H1 (cell line): Measurements from ENCODE around the gene CLCN5. TPM values are rescaled to one million over a fixed set of nuclear protein-coding genes. Genes with fewer than 3 reads are reported as not detected.

Source experiments
- CBX8 ChIP-seq: fragments of 300-800, 300-1000 bp; sonication (generic); IDR thresholded peaks from 2 replicates; pipeline ENCODE4 v1.7.1; 2016; ENCODE audit warnings: low read depth, low read length, borderline replicate concordance
- CEBPB ChIP-seq: IDR thresholded peaks from 2 replicates; pipeline ENCODE4 v1.6.1; 2012; ENCODE audit warnings: low read depth, low read length
- CHD1 ChIP-seq: IDR thresholded peaks from 2 replicates; pipeline ENCODE4 v1.6.1; 2012; ENCODE audit warnings: low read depth, low read length, improper control_type of control experiment
- GABPA ChIP-seq: IDR thresholded peaks from 2 replicates; pipeline ENCODE4 v1.6.1; 2011; ENCODE audit warnings: mild to moderate bottlenecking, low read length, moderate library complexity, borderline replicate concordance; ENCODE audit not compliant: insufficient read depth
- GTF2F1 ChIP-seq: IDR thresholded peaks from 2 replicates; pipeline ENCODE4 v1.6.1; 2012; ENCODE audit warnings: low read depth, low read length, improper control_type of control experiment, borderline replicate concordance
- HDAC2 ChIP-seq, 2 experiments: fragments of 300-600 bp in 1 of 2; sonication (generic) in 1 of 2; IDR thresholded peaks; 2 replicates each; pipeline ENCODE4 v1.6.1; 2011 to 2012; ENCODE audit warnings: low read depth in 2 of 2, low read length in 2 of 2, mild to moderate bottlenecking in 2 of 2, moderate library complexity in 2 of 2, borderline replicate concordance in 1 of 2, inconsistent platforms in 1 of 2
- HDAC6 ChIP-seq: IDR thresholded peaks from one replicate; pipeline ENCODE4 v1.7.1; 2012; ENCODE audit warnings: low read depth, mild to moderate bottlenecking, inconsistent platforms, low read length, moderate library complexity
- JUN ChIP-seq: IDR thresholded peaks from 2 replicates; pipeline ENCODE4 v1.6.1; 2011; ENCODE audit warnings: low read depth, mild to moderate bottlenecking, improper control_type of control experiment, low read length
- JUND ChIP-seq: IDR thresholded peaks from 2 replicates; pipeline ENCODE4 v1.6.1; 2011; ENCODE audit warnings: mild to moderate bottlenecking, improper control_type of control experiment, low read length
- KDM5A ChIP-seq: fragments of 200-600 bp; IDR thresholded peaks from 2 replicates; pipeline ENCODE4 v1.7.1; 2012; ENCODE audit warnings: mild to moderate bottlenecking, low read length, inconsistent platforms, mixed read lengths
- NRF1 ChIP-seq: IDR thresholded peaks from 2 replicates; pipeline ENCODE4 v1.6.1; 2011; ENCODE audit warnings: mild to moderate bottlenecking, low read depth, low read length, improper control_type of control experiment
- PHF8 ChIP-seq: fragments of 200-600 bp; sonication (generic); conservative IDR thresholded peaks from 2 replicates; pipeline ENCODE4 v1.7.1; 2012; ENCODE audit warnings: low read depth, mild to moderate bottlenecking, inconsistent platforms, low read length, moderate library complexity
- POLR2A ChIP-seq, 2 experiments: IDR thresholded peaks; 1 replicate in 1 of 2; 2 replicates in 1 of 2; pipeline ENCODE4 v1.6.1; 2011; ENCODE audit warnings: low read depth in 2 of 2, low read length in 2 of 2, mild to moderate bottlenecking in 2 of 2; ENCODE audit errors: control extremely low read depth in 1 of 2
- RAD21 ChIP-seq, 2 experiments: IDR thresholded peaks in 1 of 2; conservative IDR thresholded peaks in 1 of 2; 2 replicates each; pipeline ENCODE4 v1.6.1; 2011; ENCODE audit warnings: low read depth in 2 of 2, low read length in 2 of 2, improper control_type of control experiment in 1 of 2, inconsistent platforms in 1 of 2, mild to moderate bottlenecking in 1 of 2, moderate library complexity in 1 of 2
- RXRA ChIP-seq: IDR thresholded peaks from 2 replicates; pipeline ENCODE4 v1.6.1; 2011; ENCODE audit warnings: low read depth, mild to moderate bottlenecking, low read length, moderate library complexity; ENCODE audit not compliant: insufficient read depth
- SAP30 ChIP-seq: fragments of 300-600 bp; sonication (generic); IDR thresholded peaks from 2 replicates; pipeline ENCODE4 v1.7.1; 2012; ENCODE audit warnings: low read length, moderate library complexity, mild to moderate bottlenecking, inconsistent platforms; ENCODE audit not compliant: insufficient read depth, insufficient replicate concordance
- SIRT6 ChIP-seq: IDR thresholded peaks from one replicate; pipeline ENCODE4 v1.7.1; 2012; ENCODE audit warnings: low read length, inconsistent platforms
- SP4 ChIP-seq: IDR thresholded peaks from 2 replicates; pipeline ENCODE4 v1.6.1; 2012; ENCODE audit warnings: low read length, inconsistent platforms
- ZNF274 ChIP-seq: IDR thresholded peaks from 2 replicates; pipeline ENCODE4 v1.7.0; 2012; ENCODE audit warnings: low read length, borderline replicate concordance; ENCODE audit errors: extremely low read depth
- polyA plus RNA-seq, 7 experiments: library from polyadenylated mRNA; depleted of rRNA in 3 of 7; stranded (reverse) in 5 of 7; unstranded in 2 of 7; fragments of >200 nt in 5 of 7; fragments of 200-250 nt in 2 of 7; gene quantifications; 1 replicate in 5 of 7; 2 replicates in 1 of 7; 4 replicates in 1 of 7; pipeline versions ENCODE4 v1.2.1 to v1.2.3, GENCODE V29; 2011 to 2013; ENCODE audit warnings: missing spikeins in 2 of 7, mixed read lengths in 2 of 7
- total RNA-seq: library from RNA; stranded (reverse); fragmentation: NEBNext Ultra II Directional; extraction: Animal tissue kit (Norgen Biotek cat#: 25700); gene quantifications from 2 replicates; pipeline ENCODE4 v1.2.1, GENCODE V29; 2021
- TF ChIP-seq, protein P1 (sequence below): IDR thresholded peaks from 2 replicates; pipeline ENCODE4 v1.6.1; 2012; ENCODE audit warnings: low read length, inconsistent platforms
- TF ChIP-seq, protein P2 (sequence below): IDR thresholded peaks from 2 replicates; pipeline ENCODE4 v1.6.1; 2012; ENCODE audit warnings: inconsistent platforms

The CLCN5 gene
- total and polyA plus RNA-seq, 2 of the 8 experiments (the other 6 are each of a cell fraction or from before 2014, with no cell fraction given) = 4.2 to 9.7 TPM

DNA sequence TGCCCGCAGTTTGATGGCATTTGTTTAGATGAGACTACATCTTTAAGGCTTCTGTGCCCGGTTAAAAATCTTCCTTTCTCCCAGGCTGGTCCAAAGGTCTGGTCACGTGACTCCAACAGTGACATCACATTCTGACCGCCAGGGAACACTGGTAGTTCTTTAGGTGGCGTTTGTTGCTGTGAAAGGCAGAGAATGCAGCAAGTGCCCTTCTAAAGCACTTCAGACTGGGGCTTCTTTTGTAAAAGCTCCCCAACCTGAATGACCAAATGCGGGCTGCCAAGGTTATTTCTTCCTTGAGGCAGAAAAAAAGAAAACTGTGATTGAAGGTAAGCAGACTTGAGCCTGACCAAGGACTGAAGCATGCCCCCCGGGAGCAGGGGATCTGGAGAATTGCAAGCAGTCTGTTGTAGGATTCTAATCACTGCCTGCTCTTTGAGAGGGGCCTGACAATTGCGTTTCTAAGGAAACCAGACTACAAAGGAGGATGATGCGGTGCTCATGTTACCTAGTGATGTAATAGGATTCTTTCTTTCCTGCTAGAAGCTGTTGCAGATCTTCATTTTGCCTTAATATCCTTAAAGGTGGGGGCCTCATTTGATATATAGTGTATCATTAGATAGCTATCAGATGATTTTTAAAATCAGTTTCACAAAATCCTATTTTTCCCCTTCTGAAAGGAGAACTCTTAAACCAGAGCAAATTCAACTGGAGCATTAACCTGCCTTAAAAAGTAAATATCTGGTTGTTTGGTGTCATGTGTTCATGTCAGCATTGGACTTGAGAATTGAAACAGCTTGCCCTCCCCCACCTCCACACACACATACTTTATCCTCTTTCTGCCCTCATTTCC lies 145.3 kb downstream of the CLCN5 start (continued):
- TF ChIP-seq HDAC2 (IDR thresholded peaks at IDR 0.05; ENCODE audit: borderline replicate concordance in 1 of 2, low read depth in 2 of 2, low read length in 2 of 2) = no peak
- TF ChIP-seq RAD21 (IDR thresholded peaks at IDR 0.05 in 1 of 2, conservative IDR thresholded peaks at IDR 0.05 in 1 of 2; ENCODE audit: low read depth in 2 of 2, low read length in 2 of 2) = no peak
- TF ChIP-seq NRF1 = no peak
- TF ChIP-seq PHF8 = no peak
- no peak for TF ChIP-seq KDM5A
- TF ChIP-seq, protein P1, sequence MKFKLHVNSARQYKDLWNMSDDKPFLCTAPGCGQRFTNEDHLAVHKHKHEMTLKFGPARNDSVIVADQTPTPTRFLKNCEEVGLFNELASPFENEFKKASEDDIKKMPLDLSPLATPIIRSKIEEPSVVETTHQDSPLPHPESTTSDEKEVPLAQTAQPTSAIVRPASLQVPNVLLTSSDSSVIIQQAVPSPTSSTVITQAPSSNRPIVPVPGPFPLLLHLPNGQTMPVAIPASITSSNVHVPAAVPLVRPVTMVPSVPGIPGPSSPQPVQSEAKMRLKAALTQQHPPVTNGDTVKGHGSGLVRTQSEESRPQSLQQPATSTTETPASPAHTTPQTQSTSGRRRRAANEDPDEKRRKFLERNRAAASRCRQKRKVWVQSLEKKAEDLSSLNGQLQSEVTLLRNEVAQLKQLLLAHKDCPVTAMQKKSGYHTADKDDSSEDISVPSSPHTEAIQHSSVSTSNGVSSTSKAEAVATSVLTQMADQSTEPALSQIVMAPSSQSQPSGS = peak; percentile 26; the same call in 1 of the 2 replicates
- TF ChIP-seq JUND = no peak
- TF ChIP-seq ZNF274 = no peak
- TF ChIP-seq GTF2F1 = no peak
- TF ChIP-seq, protein P2, sequence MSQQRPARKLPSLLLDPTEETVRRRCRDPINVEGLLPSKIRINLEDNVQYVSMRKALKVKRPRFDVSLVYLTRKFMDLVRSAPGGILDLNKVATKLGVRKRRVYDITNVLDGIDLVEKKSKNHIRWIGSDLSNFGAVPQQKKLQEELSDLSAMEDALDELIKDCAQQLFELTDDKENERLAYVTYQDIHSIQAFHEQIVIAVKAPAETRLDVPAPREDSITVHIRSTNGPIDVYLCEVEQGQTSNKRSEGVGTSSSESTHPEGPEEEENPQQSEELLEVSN = no peak
- no peak for TF ChIP-seq SIRT6
- TF ChIP-seq RXRA = no peak
- TF ChIP-seq SP4 = no peak
- no peak for TF ChIP-seq GABPA
- no peak for TF ChIP-seq CHD1
- no peak for TF ChIP-seq CEBPB
- TF ChIP-seq POLR2A (IDR thresholded peaks at IDR 0.05; ENCODE audit: control extremely low read depth in 1 of 2, low read depth in 2 of 2, low read length in 2 of 2) = peak in 1 of 2 experiments; percentile 40; a peak in 1 of 3 replicates
- no peak for TF ChIP-seq SAP30
- TF ChIP-seq HDAC6 = no peak
- no peak for TF ChIP-seq CBX8
- TF ChIP-seq JUN = no peak
